SHP77 (cell line): ENCODE data around the gene PLCB4.

ENCODE experiments used
- DNase-seq, 2 experiments: peaks; one replicate each; lab custom pipeline; 2025; lab: John Stamatoyannopoulos, UW

PLCB4 gene

DNA sequence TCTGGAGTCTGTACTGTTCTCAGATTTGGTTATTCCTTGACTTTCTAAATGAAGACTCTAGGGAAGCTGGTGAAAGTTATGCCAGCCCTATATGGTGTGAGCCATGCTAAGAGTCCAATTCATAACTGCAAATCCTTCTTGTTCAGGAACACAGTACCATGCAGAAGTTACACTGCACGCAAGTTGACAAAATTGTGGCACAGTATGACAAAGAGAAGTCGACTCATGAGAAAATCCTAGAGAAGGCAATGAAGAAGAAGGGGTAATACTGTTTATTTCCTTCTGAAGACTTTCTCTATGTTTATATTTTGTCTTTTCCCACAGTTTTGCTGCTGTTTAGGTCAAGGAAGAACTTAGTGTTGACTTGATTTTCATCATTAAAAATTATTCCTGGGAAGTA lies 384.3 kb downstream of the PLCB4 start:
- DNase-seq: no peak

DNA sequence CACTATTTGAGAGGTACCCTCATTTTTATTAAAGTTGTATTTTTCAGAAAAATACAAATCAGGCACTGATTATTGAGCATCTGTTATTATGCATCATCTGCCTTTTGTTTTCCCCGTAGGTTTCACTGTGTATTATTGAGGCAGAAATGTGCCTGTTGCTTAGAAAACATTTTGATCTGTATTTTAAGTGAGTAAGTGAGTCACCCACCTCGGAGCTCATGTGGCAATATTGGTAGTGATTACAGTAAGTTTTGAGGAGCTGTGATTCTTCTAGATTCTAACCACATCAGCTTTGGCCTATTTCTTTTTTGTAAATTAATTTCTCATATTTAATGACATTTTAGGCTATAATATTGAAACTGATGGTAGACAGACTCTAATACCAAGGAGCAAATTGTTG lies 385.9 kb downstream of the PLCB4 start:
- no peak for DNase-seq

DNA sequence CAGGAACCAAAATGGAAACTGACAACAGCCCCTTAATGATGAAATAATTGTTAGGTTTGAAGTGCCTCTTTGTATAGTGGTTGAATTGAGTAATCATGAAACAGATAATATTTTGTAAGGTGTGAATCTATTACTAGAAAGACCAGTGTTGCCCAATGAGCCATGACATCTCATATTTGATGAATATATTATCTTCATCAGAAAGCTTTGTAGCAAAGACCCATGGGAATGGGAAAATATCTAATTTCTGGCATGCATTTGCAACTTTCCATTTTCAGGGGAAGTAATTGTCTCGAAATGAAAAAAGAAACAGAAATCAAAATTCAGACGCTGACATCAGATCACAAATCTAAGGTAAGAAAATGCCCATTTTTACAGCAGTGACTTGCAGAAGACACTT lies 388.2 kb downstream of the PLCB4 start:
- no peak for DNase-seq

DNA sequence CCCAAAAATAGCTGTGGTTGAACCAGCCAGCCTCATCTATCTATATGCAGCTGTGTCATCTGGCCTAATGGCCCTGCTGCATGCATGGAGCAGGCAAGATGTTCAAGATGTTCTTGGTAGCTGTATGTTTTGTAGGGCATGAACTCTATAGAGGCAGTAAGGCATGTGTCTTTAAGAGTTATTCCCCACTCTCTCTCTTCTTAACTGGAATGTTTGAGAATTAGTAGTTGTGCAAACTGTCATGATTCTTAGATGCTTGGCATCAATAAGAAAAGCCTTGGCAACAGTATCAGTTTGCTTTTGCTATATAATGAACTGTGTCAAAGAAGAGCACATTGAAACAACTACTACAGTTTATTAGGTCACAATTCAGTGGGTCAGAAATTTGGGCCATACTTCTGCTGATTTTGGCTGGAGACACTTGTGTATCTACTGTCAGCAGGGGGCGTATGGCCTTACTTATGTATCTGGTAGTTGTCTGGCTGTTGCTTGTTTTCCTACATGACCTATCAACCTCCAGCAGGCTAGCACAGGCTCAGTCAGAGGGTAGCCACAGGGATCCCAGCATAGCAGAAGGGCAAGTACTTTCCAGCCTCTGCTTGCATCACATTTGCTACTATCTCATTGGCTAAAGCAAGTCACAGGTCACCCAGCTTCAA lies 389.4 kb downstream of the PLCB4 start:
- peak in 1 of 2 experiments; percentile 13 for DNase-seq

DNA sequence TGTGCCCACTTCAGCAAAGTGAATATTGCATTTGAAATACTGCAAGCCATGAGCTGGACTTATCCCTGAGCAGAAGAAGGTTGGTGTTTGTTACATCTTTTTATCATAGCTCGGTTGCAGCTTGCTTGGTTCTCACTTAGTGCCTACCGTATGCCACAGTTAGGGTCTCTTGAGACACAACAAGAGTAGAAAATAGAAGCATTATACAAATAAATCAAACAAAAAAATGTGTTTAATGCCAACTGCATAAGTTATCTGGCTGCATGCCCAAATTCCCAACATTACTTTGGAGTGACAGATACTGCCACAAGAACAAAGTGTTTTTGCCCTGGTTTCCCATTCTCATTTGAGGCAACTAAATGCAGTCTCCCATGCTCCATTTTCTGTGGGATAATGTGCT lies 391.6 kb downstream of the PLCB4 start:
- DNase-seq: no peak

DNA sequence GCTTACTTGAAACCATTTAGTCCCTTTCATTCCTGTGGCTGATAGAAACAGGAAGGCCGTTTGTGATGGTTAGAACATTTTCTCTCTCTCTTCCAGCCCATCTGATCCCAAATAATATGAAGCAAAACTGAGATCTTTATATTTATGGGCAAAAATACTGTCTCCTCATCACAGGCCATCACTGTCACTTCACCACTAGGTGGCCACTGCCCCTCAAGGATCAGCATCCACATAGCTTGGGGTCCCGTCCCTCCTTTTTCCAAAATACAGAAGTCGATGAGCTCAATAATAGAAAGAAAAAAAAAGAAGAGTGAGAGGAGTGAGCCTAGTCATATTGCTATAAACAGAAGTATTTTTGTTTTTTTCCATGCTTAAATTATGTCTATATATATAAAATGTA lies 399.1 kb downstream of the PLCB4 start:
- DNase-seq: no peak

DNA sequence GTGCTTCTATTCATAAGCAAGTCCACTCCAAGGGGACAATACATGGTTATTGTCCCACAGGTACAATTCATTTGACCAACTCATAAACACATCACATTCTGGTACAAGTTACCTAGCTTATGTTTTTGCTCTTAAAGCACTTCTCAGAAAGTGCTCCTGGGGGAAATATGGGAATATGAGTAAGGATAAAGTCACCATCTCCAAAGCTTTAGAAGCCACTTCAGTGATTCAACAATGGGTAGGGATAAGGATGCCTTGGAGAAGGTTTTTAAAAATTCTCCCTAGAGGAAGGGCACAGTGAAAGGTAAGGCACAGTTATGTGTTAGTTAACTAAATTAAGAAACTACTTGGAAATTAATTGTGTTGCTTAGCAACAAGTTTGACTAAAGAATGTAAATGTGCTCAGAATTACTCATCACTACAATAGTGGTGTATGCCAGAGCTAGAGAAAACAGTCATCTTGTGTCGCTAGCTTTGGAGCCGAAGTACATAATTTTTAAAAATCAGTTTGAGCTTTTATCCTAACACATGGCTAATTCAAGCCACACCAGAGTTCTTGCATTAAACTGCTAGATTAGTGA lies 406.0 kb downstream of the PLCB4 start:
- DNase-seq: no peak

DNA sequence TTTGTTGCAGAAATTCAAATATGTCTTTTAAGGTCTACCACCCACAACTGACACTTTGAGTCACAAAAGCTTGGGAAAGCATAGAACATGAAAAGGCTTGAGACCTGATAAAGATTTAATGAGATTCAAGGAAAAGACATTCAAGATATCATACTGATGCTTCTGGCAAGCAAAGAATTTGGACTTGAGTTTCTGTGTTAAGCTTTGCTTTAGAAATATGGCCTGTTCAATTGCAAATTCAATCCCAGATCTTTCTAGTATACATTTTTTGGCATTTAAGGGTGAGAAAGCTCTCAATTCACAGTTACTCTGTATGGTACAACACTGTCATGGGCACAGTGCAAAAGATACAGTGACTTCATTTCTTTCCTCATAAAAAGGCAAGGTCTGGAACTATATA lies 406.6 kb downstream of the PLCB4 start:
- DNase-seq: no peak

DNA sequence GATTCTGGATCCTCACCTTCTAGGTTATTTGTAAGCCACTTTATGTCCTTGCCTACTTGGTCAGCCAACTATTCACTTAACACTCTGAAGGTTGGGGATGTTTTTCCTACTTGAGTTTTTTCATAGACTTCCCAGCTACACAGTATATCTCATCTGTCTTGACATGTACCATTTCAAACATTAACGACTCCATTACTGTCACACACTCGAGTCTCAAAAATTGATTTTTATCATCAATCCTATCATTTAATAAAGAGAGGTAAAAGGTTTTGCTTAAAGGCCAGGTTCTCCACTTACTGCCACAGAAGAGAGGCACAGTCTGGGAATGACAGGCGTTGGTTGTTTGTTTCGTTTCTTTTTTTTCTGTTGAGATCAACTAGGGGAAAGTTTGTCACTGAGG lies 407.3 kb downstream of the PLCB4 start:
- no peak for DNase-seq

DNA sequence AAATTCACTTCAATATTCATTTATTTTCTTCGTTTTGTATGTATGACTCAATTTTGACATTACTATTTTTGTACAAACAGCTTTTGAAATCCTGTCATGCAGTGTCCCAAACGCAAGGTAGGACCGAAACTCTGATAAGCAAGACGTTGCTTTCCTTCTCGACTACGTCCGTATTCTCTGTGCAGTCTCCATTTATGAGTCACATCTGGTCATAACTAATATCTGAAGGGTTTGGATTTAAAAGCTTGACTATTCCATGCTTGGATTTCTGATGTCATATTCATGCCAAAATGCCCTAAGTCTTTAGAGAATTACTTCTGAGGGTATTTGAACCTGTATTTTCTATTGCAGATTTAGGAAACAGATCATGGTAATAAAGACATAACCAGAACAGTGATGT lies 407.8 kb downstream of the PLCB4 start:
- DNase-seq: no peak

DNA sequence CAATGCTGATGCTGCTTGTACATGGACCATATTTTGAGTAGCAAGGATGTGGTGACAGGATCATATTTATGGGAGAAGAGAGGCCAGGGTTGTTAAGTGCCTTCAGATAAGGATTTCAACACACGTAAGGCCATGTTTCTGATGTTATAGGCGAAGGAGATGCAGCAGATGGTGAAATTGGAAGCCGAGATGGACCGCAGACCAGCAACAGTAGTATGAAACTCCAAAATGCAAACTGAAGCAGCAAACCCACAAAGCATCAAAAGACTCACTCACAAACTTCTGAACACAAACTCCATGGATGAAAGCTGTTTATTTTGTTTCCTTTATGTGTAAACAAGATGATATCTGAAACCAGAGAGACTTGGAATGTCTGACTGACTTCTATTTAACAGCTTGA lies 409.9 kb downstream of the PLCB4 start:
- DNase-seq: no peak

DNA sequence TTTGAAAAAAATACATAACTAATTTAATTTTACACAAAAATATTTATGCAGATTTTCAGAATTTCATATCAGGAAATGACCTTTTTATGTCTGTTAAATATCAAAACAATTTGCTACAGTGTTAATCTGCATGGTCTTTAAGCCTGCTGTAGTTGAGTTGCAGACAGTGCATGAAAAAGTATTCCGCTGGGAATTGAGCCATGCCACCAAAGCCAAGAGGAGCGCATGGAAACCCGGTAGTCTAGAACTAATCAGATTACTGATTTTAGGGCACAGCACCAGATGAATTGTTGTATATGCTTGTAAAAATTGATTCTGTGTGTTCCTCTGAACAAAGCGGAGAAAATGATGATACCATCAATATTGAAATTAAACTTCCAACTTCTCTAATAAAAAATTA lies 411.2 kb downstream of the PLCB4 start:
- no peak for DNase-seq

DNA sequence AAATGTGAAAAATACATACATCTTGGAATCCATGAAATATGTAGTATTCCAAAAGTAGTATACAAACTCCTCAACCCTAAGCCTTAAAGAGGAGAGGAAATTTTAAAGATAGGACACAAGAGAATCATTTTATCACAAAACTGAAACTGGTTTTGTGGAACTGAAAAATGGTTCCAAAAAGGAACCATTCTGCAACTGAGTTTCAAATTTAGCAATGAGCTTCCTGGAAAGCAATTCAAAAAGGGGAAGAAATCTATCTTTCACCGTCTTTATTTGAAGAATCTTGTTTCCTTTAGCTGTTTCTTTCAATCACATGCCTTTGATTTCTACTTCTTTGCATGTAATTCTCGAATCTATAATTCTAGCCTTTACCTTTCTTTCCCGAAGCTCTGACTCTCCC lies 413.3 kb downstream of the PLCB4 start:
- DNase-seq: no peak

DNA sequence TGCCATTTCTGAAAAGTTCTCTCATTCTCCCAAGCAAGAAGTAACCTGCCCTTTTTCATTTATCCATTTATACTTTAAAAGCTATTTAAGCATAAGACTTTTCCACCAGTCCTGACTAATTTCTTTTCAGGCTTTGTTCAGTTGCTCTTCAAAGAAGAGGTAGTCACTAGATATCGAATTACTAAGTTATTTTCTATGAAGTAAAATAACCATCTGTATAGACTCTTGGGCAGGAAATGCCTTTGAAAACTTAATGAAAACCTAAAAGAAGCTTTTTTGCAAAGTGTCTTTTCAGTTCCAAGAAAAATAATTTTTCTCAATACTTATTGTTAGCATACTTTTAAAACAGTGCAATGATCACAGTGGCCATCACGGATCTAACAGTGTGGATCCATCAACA lies 414.2 kb downstream of the PLCB4 start:
- DNase-seq: no peak

DNA sequence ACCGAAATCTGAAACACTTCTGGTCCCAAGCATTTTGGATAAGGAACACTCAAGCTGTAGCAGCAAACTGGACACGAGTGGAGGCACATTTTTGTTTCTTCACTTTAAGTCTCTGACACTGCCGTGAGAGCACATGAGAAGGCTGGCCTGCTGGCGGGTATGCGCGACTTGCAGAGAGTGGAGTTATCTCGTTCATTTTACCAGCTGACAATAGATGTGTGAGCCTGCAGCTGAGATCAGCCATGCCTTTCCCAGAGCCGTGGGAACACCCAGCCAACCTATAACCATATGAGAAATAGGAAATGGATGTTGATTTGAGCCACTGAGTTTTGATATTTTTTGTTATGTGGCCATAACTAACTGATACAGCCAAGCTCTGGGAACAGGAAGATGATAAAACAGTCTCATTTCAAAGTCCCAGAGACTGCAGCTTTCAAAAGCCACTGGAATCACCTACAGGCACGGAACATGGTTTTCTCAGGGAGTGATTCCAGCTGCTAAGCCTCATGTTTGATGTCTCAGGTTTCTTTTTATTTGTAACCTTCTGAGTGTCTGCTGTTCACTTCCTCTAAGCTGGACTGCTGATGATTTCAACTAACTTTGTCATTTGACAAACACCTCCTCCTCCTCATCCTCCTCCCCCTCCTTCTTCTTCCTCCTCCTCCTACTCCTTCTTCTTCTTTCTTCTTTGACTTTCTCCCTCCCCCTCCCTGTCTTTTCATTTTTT lies 416.9 kb downstream of the PLCB4 start:
- DNase-seq: no peak

DNA sequence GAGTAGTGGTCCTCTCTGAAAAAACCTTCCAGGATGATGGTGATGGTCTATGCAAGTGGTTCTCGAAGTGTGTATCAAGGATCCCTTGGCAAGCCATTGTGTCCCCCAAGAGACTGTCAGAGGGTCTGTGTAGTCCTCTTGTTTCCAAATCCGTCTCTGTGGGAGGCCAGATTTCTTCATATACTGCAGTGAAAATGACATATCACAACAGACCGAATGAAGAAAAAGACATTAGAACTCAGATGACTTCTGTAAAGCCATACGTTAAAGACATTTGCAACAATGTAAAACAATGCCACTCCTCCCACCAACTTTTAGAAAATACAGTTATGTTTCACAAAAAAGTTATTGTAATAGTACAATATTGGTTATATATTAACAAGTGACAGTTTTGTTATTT lies 418.3 kb downstream of the PLCB4 start:
- DNase-seq: no peak

DNA sequence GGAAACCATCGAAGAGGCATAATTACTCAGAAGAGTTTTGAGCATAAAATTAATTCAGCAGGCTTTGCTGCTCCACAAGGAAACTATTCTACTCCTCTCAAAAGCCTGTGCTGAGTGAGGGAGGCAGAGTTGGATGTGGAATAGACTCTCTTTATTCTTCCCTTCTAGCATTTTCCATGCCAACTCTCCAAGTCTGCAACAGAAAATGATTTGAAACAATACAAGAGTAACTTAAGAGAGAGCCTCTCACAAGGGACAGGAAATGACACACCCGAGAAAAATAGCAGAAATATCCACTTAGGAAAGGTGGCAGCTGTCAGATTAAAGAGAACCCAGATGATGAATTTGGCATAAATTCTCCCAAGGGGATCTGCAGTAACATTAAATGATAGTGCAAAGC lies 419.2 kb downstream of the PLCB4 start:
- DNase-seq: no peak

DNA sequence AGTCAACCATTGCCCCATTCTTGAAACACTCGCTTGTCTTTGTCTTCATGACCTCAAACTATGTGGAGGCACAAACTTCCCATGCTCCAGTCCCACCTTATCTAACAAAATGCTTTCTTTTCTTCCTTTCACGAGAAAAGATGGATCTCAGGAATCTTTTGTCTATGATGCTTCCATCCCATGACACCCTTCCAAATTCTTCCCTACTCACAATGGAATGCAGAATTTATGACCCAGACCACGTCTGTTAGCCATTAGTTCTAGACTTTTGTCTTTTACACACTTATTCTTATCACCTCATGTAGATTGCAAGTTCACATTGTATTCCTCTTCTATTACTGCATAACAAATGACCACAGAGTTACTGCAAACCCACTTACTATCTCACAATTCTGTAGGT lies 421.3 kb downstream of the PLCB4 start:
- DNase-seq: no peak

DNA sequence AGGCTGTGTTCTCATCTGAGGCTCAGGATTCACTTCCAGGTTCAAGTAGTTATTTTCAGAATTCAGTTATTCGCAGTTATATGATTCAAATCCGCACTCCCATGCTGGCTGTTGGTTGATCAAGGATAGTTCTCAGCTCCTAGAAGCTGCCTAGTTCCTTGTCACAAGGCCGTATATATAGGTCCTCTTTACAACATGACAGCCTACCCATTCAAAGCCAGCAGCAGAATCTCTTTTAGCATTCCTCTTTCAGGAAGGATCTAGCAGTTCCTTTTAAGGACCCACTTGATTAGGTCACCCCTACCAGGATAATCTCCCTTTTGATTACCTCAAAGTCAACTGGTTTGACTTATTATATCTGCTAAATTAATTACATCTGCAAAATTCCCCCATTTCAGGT lies 421.7 kb downstream of the PLCB4 start:
- DNase-seq: no peak

DNA sequence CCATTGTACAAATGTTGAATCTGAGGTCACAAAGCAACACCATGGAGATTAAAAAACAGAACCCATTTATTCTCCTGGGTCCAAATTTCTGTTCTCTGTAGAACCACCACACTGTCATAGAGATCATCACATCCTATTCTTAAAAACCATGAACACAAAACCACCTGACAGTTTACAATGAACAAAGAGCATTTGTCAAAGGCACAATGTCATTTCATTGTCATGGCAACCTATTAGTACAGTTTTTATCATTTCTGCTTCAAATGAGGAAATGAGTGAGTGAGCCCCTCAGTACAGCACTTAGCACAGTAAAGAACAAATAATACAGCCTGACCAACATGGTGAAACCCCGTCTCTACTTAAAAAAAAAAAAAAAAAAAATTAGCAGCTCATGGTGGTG lies 422.4 kb downstream of the PLCB4 start:
- no peak for DNase-seq

DNA sequence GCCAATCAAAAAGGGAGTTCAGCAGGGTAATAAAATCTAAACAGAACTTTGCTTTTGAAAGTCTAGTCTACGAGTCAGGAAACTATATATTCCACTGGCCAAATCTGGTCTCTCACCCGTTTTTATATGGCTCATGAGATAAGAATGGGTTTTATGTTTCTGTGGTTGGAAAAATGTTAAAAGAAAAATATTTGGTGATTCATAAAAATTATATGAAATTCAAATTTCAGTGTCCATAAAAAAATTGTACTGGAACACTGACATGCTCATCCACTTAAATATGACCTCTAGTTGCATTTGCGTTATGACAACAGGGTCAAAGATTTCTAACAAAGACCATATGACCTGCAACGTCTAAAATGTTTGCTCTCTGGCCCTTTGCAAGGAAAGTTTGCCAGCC lies 423.2 kb downstream of the PLCB4 start:
- no peak for DNase-seq

DNA sequence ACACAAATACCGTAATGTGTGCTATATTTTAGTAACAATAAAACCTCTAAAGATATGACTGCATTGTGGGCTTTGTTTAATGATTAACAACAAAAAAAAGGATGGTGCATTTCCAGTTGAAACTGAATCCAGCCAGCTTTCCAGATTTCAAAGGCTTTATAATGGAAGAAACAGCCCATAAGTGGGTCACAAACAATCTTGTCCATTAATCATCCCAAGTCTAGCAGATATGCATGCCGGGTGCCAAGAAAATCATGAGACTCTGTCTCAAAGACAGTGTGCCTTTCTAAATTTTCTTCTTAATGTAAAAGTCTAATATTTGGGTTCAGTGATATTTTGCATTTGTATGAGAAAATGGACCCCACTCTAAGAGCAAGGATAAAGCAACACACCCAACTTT lies 424.9 kb downstream of the PLCB4 start:
- no peak for DNase-seq

DNA sequence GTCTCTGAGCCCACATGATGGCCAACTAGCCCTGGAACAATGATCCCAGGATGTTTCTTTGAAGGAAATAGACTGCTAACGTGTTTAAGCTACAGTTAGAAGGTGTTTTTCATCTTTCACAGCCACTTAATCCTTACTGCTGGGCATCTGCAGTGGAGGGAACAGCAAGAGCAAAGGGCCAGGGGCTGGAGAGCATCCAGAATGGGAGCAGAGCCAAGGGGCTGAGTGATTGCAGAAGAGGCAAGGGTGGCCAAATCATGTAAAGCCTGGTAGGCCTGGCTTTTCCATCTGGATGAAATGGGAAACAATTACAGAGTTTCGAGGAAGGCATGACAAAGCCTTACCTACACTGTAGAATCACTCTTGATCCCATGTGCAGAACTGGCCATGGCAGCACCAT lies 426.8 kb downstream of the PLCB4 start:
- DNase-seq: no peak

DNA sequence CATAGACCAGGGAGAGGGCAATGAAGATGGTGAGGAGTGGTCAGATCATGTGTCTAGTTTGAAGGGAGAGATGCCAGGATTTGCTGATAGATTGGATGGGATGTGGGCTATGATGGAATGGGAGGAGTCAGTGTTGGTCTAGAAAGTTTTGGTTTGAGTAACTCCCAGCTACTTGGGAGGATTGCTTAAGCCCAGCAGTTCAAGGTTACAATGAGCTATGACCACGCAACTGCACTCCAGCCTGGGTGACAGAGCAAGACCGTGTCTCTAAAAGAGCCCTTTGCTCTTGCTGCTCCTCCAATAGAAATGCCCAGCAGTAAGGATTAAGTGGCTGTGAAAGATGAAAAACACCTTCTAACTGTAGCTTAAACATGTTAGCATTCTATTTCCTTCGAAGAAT lies 427.3 kb downstream of the PLCB4 start:
- DNase-seq: no peak
